GM12872 (cell line): ENCODE results near the gene PKP2.

Experiments
- CTCF ChIP-seq: IDR thresholded peaks from 3 replicates; pipeline ENCODE4 v1.5.1; 2011; ENCODE audit warnings: low read depth, mild to moderate bottlenecking, low read length, moderate library complexity; ENCODE audit not compliant: insufficient read depth

The PKP2 gene

GRCh38 chr12:32896432-32897280 lies at the start of gene PKP2:
PKP2 (minus strand) TSS chr12:32896777; CDS start chr12:32896731, 46 bp downstream.
- no peak for TF ChIP-seq CTCF

GRCh38 chr12:32944195-32944594 lies 47.6 kb upstream of the PKP2 start:
- TF ChIP-seq CTCF = no peak

- no peak for TF ChIP-seq CTCF
These were observed 43.2 kb upstream of the PKP2 start for GRCh38 chr12:32939801-32940200.

- TF ChIP-seq CTCF = no peak
These were observed 30.4 kb upstream of the PKP2 start for GRCh38 chr12:32926963-32927362.

- no peak for TF ChIP-seq CTCF
These were observed 29.8 kb upstream of the PKP2 start for GRCh38 chr12:32926356-32926755.

GRCh38 chr12:32922546-32923297 lies 26.1 kb upstream of the PKP2 start:
- TF ChIP-seq CTCF = no peak

GRCh38 chr12:32921397-32921796 lies 24.8 kb upstream of the PKP2 start:
- no peak for TF ChIP-seq CTCF
